Neuronal stem cell (in vitro differentiated cells): ENCODE data around the gene SPOCK1.

ENCODE experiments used
- DNase-seq: peaks from one replicate; pipeline ENCODE4 v3.0.0-alpha.2; 2013; ENCODE audit warnings: low spot score
- H2AFZ ChIP-seq: one replicate; pipeline ENCODE4 v1.6.1; 2013; ENCODE audit warnings: mild to moderate bottlenecking, low read length, inconsistent platforms
- H2AK5ac ChIP-seq: 2 replicates; pipeline ENCODE4 v1.6.1; 2013; ENCODE audit warnings: low read depth, mild to moderate bottlenecking, inconsistent platforms, low read length, moderate library complexity, mixed read lengths
- H2BK120ac ChIP-seq: 2 replicates; pipeline ENCODE4 v1.6.1; 2013; ENCODE audit warnings: low read depth, mild to moderate bottlenecking, inconsistent platforms, low read length, moderate library complexity, mixed read lengths
- H2BK12ac ChIP-seq: one replicate; pipeline ENCODE4 v1.6.1; 2013; ENCODE audit warnings: low read length, inconsistent platforms
- H2BK15ac ChIP-seq: 2 replicates; pipeline ENCODE4 v1.6.1; 2013; ENCODE audit warnings: mild to moderate bottlenecking, low read length, inconsistent platforms, mixed read lengths
- H2BK5ac ChIP-seq: one replicate; pipeline ENCODE4 v1.6.1; 2013; ENCODE audit warnings: inconsistent platforms, mild to moderate bottlenecking, low read length, moderate library complexity
- H3K14ac ChIP-seq: one replicate; pipeline ENCODE4 v1.6.1; 2013; ENCODE audit warnings: low read length, inconsistent platforms
- H3K18ac ChIP-seq: 2 replicates; pipeline ENCODE4 v1.6.1; 2013; ENCODE audit warnings: low read length, inconsistent platforms
- H3K23ac ChIP-seq: 2 replicates; pipeline ENCODE4 v1.6.1; 2013; ENCODE audit warnings: low read depth, mild to moderate bottlenecking, mixed read lengths, low read length, inconsistent platforms; ENCODE audit not compliant: poor library complexity
- H3K27ac ChIP-seq: replicated peaks from 3 replicates; pipeline ENCODE4 v1.5.1; 2013; ENCODE audit warnings: low read length, inconsistent platforms
- H3K27me3 ChIP-seq, 3 experiments: 2 replicates each; pipeline ENCODE4 v1.6.1; 2013; ENCODE audit warnings: low read length in 3 of 3, mild to moderate bottlenecking in 2 of 3, inconsistent platforms in 1 of 3, low read depth in 1 of 3, mixed read lengths in 1 of 3, moderate library complexity in 1 of 3; ENCODE audit not compliant: control insufficient read depth in 3 of 3, insufficient read depth in 3 of 3
- H3K36me3 ChIP-seq, 2 donors: replicated peaks in 1 of 2; 2 replicates each; pipeline ENCODE4 v1.6.1; 2013; ENCODE audit warnings: low read length in 2 of 2; ENCODE audit not compliant: control insufficient read depth in 2 of 2, insufficient read depth in 2 of 2
- H3K4ac ChIP-seq: 2 replicates; pipeline ENCODE4 v1.6.1; 2013; ENCODE audit warnings: inconsistent platforms, mild to moderate bottlenecking, low read length, moderate library complexity
- H3K4me1 ChIP-seq, 2 donors: 1 replicate in 1 of 2; 2 replicates in 1 of 2; pipeline ENCODE4 v1.6.1; 2013; ENCODE audit warnings: low read length in 2 of 2, low read depth in 1 of 2; ENCODE audit not compliant: control insufficient read depth in 2 of 2, insufficient read depth in 1 of 2
- H3K4me2 ChIP-seq: one replicate; pipeline ENCODE4 v1.6.1; 2013; ENCODE audit warnings: mild to moderate bottlenecking, low read length, inconsistent platforms; ENCODE audit not compliant: insufficient read depth, poor library complexity, severe bottlenecking
- H3K4me3 ChIP-seq, 2 donors: 2 replicates each; pipeline ENCODE4 v1.5.1; 2013; ENCODE audit warnings: low read length in 2 of 2, mild to moderate bottlenecking in 2 of 2, inconsistent platforms in 1 of 2, moderate library complexity in 1 of 2
- H3K79me1 ChIP-seq: one replicate; pipeline ENCODE4 v1.6.1; 2013; ENCODE audit warnings: low read depth, mild to moderate bottlenecking, inconsistent platforms, low read length, moderate library complexity
- H3K9ac ChIP-seq: one replicate; pipeline ENCODE4 v1.6.1; 2013; ENCODE audit warnings: mild to moderate bottlenecking, low read depth, low read length, inconsistent platforms; ENCODE audit not compliant: poor library complexity
- H3K9me3 ChIP-seq, 2 donors: replicated peaks in 1 of 2; 2 replicates each; pipeline versions ENCODE3 to v1.6.1; 2013; ENCODE audit warnings: low read length in 2 of 2, mild to moderate bottlenecking in 2 of 2, inconsistent platforms in 1 of 2, low read depth in 1 of 2, mixed read lengths in 1 of 2, moderate library complexity in 1 of 2; ENCODE audit not compliant: control insufficient read depth in 2 of 2, insufficient read depth in 1 of 2
- H4K8ac ChIP-seq: one replicate; pipeline ENCODE4 v1.6.1; 2013; ENCODE audit warnings: low read depth, mild to moderate bottlenecking, inconsistent platforms, low read length, moderate library complexity
- H4K91ac ChIP-seq: one replicate; pipeline ENCODE4 v1.6.1; 2013; ENCODE audit warnings: low read length, low read depth, mild to moderate bottlenecking, inconsistent platforms; ENCODE audit not compliant: poor library complexity
- WGBS, 2 donors: extraction: QIAGEN DNeasy Blood & Tissue Kit; methylation state at CpG; one replicate each; pipeline ENCODE4 v1.1.7; 2013; ENCODE audit warnings: missing lambda C conversion rate in 2 of 2, mixed read lengths in 1 of 2; ENCODE audit not compliant: insufficient read length in 2 of 2, insufficient replicate concordance in 1 of 2; ENCODE audit errors: extremely low coverage in 2 of 2; 5-methylcytosine and 5-hydroxymethylcytosine counted together

SPOCK1 gene

DNA sequence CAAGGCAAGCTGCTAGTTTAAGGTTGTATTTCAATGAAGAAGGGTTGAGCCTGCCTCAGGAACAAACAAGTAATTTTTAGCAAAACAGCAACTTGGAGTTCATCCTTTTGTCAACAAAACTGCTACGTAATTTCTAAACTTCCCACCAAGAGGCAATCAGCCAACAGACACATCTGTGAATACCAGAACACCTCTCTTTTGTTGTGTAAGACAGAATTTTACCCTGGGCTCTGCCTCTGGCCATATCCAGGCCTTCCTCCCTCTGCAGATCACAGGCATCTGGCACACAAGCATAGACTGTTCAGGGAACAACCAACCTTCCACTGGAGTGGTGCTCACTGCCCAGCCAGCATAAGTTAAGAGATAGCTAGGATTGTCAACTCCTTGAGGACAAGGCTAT lies 409.0 kb downstream of the SPOCK1 start:
- no peak overlapping the region for H3K27ac ChIP-seq
- H3K36me3 ChIP-seq, result no peaks in the 10 kb centered on the region
- H2BK120ac ChIP-seq, result no peak overlapping the region
- no peaks in the 10 kb centered on the region for H3K27me3 ChIP-seq
- no peaks in the 10 kb centered on the region for H3K79me1 ChIP-seq
- no peak overlapping the region for H3K4ac ChIP-seq
- no peak overlapping the region for H3K4me2 ChIP-seq
- no peak overlapping the region for H3K18ac ChIP-seq
- no peak overlapping the region for H3K14ac ChIP-seq
- no peak overlapping the region for H4K8ac ChIP-seq
- no peaks in the 10 kb centered on the region for H3K9me3 ChIP-seq
- no peak overlapping the region for H2BK5ac ChIP-seq
- peaks cover 14 to 16% of the 10 kb centered on the region in 2 donors for H3K4me1 ChIP-seq
- H3K4me3 ChIP-seq, result no peak overlapping the region
- H2AK5ac ChIP-seq, result no peak overlapping the region
- no peak for DNase-seq
- H2AFZ ChIP-seq, result peak overlapping the region; percentile 25
- no peak overlapping the region for H4K91ac ChIP-seq
- H2BK12ac ChIP-seq, result no peak overlapping the region
- WGBS, 2 donors, result no CpG with 5 or more reads among the region's 1 CpG
- no peak overlapping the region for H3K23ac ChIP-seq
- H2BK15ac ChIP-seq, result no peak overlapping the region
- no peak overlapping the region for H3K9ac ChIP-seq

DNA sequence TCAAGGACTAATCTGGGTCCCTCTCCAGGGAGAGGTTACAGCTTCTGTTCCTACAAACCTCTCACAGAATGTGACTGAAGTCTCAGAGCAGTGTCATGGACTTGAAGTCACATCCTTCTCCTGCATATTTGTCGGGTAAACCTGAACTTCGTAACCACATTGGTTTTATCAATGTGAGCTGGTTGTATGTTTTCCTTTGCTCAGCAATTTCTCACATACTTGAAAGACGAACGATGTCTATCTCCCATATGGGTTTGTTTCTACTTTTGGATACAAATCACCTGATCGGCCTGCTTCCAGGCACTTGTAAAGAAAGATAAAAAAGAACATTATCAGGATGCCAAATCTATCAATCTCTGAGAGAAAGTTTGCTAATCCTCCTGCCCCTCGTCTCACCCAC lies 411.0 kb downstream of the SPOCK1 start:
- Histone ChIP-seq H2AK5ac (no peak overlapping the region), H3K14ac (no peak overlapping the region), H3K79me1 (no peaks in the 10 kb centered on the region), H4K91ac (no peak overlapping the region), H3K4me3 (no peak overlapping the region), H3K4ac (no peak overlapping the region), H2BK5ac (no peak overlapping the region), H3K9me3 (no peaks in the 10 kb centered on the region), H3K36me3 (no peaks in the 10 kb centered on the region), H2BK15ac (no peak overlapping the region), H3K9ac (no peak overlapping the region), H4K8ac (no peak overlapping the region), H2BK120ac (no peak overlapping the region), H3K4me1 (peaks cover 14 to 16% of the 10 kb centered on the region in 2 donors), H3K27me3 (no peaks in the 10 kb centered on the region), H2BK12ac (no peak overlapping the region), H3K23ac (no peak overlapping the region), H3K27ac (no peak overlapping the region), H2AFZ (no peak overlapping the region), H3K18ac (no peak overlapping the region), H3K4me2 (no peak overlapping the region)
- DNase-seq, result no peak
- no CpG with 5 or more reads among the region's 6 CpGs for WGBS, 2 donors

- H3K36me3 ChIP-seq, result no peaks in the 10 kb centered on the region
- H3K14ac ChIP-seq, result no peak overlapping the region
- H3K79me1 ChIP-seq, result no peaks in the 10 kb centered on the region
- no peak overlapping the region for H3K4ac ChIP-seq
- no peak overlapping the region for H2BK15ac ChIP-seq
- H2BK120ac ChIP-seq, result no peak overlapping the region
- no peak overlapping the region for H2BK5ac ChIP-seq
- H4K8ac ChIP-seq, result no peak overlapping the region
- no peaks in the 10 kb centered on the region for H3K27me3 ChIP-seq
- no peaks in the 10 kb centered on the region for H3K9me3 ChIP-seq
- no peak overlapping the region for H3K27ac ChIP-seq
- WGBS, 2 donors, result no CpG with 5 or more reads among the region's 5 CpGs
- H3K4me1 ChIP-seq, result peaks cover 8 to 13% of the 10 kb centered on the region in 2 donors
- no peak overlapping the region for H3K23ac ChIP-seq
- no peak overlapping the region for H3K4me2 ChIP-seq
- H4K91ac ChIP-seq, result no peak overlapping the region
- no peak overlapping the region for H2BK12ac ChIP-seq
- no peak overlapping the region for H2AK5ac ChIP-seq
- H2AFZ ChIP-seq, result no peak overlapping the region
- no peak overlapping the region for H3K9ac ChIP-seq
- DNase-seq, result no peak
- H3K4me3 ChIP-seq, result no peak overlapping the region
- H3K18ac ChIP-seq, result no peak overlapping the region
These were observed 412.8 kb downstream of the SPOCK1 start for GRCh38 chr5:137086342-137086741.

DNA sequence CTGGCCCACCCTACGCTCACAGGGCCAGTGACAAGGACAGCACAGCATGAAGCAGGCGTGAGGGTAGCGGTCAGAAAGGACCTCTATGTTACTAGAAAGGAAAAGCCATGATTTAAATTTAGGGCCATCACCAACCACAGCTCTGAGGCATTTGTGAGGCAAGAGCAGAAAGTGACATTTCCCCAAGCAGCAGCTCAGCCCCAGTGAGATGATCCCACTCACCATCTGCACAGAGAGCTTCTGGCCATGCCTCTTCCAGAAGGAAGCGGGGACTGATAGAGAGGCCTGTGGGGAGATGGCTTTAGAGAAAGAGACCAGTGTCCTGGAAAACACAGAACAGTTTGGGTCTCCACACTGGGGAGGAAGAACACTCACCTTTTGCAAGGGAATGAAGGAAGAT lies 413.9 kb downstream of the SPOCK1 start:
- Histone ChIP-seq H3K27me3 (no peaks in the 10 kb centered on the region), H2BK12ac (no peak overlapping the region), H3K4me1 (peaks cover 3 to 6% of the 10 kb centered on the region in 2 donors), H2AK5ac (no peak overlapping the region), H2BK15ac (no peak overlapping the region), H3K27ac (no peak overlapping the region), H3K18ac (no peak overlapping the region), H3K4ac (no peak overlapping the region), H3K9ac (no peak overlapping the region), H2BK120ac (no peak overlapping the region), H2AFZ (no peak overlapping the region), H3K14ac (no peak overlapping the region), H3K4me3 (no peak overlapping the region), H3K23ac (no peak overlapping the region), H4K91ac (no peak overlapping the region), H2BK5ac (no peak overlapping the region), H3K9me3 (no peaks in the 10 kb centered on the region), H3K4me2 (no peak overlapping the region), H3K36me3 (no peaks in the 10 kb centered on the region), H3K79me1 (no peaks in the 10 kb centered on the region), H4K8ac (no peak overlapping the region)
- WGBS, 2 donors, result no CpG with 5 or more reads among the region's 4 CpGs
- no peak for DNase-seq
